Measurements from ENCODE around the gene SFXN1.

SFXN1 gene

DNA sequence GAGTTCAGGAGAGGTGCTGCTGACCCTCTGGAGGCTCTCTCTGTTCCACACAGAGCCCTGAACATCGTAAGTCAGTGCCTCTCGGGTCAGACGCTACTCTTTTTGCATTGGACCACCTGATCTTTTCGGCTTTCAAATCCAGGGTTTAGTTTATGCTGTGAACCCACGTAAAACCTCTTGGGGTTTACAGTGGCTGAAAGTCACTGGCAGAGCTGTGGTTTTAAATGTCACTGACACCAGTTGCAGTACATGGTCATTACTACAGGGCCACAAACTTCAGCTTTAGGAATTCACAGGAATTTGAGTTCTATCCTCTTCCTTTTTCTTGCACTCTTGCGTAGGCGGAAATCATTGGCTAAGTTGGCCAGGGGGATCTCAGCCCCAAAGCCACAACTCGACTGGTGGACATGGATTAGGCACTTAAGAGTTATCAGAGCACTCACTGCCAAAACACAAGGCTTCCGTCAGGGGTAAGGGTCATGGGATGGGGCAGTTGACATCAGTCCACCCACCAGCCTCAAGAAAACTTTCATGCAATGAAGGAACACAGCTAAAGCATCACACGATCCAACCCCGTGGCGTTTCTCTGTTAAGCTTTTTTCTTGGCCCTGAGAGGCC lies 76.9 kb downstream of the SFXN1 start:
- DNase-seq (ENCODE audit: low read depth in 2 of 2): no peak
- H3K4me3 ChIP-seq (replicated peaks in 1 of 2; ENCODE audit: low read depth in 2 of 2, low read length in 2 of 2): no peak overlapping the region
- TF ChIP-seq, protein P1, sequence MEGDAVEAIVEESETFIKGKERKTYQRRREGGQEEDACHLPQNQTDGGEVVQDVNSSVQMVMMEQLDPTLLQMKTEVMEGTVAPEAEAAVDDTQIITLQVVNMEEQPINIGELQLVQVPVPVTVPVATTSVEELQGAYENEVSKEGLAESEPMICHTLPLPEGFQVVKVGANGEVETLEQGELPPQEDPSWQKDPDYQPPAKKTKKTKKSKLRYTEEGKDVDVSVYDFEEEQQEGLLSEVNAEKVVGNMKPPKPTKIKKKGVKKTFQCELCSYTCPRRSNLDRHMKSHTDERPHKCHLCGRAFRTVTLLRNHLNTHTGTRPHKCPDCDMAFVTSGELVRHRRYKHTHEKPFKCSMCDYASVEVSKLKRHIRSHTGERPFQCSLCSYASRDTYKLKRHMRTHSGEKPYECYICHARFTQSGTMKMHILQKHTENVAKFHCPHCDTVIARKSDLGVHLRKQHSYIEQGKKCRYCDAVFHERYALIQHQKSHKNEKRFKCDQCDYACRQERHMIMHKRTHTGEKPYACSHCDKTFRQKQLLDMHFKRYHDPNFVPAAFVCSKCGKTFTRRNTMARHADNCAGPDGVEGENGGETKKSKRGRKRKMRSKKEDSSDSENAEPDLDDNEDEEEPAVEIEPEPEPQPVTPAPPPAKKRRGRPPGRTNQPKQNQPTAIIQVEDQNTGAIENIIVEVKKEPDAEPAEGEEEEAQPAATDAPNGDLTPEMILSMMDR (IDR thresholded peaks at IDR 0.05; ENCODE audit: low read depth, low read length): no peak

DNA sequence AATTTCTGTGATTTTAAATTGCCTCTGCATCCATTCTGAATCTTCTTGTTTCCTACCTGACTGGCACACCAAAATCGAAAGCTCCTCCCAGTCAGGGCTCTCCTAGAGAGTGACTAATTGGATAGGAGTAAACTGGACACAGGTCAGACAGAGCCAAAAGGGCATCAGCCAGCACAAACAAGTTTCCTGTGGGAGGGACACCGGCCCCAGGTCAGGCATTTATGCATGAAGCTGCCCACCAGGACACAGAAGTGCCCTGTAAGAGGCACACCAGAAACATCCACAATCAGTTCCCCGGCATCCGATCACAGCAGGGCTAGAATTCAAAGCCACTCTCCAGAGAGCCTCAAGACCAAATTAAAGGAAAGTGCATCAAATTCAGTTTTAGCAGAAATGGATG lies 78.4 kb downstream of the SFXN1 start:
- TF ChIP-seq, protein P1 (IDR thresholded peaks at IDR 0.05; ENCODE audit: low read depth, low read length): no peak
- no peak for DNase-seq (ENCODE audit: low read depth in 2 of 2)
- no peak overlapping the region for H3K4me3 ChIP-seq (replicated peaks in 1 of 2; ENCODE audit: low read depth in 2 of 2, low read length in 2 of 2)

DNA sequence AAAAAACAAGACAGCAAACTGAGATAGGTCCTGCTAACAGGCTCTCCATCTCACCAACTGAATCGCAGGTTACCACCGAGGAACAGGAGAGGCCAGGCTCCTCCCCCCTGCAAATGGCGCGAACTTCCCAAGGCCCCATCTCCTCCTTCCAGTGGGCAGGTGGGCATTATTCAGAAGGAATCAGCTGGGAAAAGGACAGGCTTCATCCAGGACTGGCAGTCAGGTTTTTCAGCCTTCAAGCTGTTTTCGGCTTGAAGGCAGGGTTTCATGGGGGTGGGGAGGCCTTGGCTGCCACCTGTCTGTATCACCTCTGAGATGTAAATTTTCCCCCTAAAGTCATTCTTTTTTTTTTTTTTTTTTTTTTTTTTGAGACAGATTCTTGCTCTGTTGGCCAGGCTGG lies 79.4 kb downstream of the SFXN1 start:
- DNase-seq (ENCODE audit: low read depth in 2 of 2): no peak
- TF ChIP-seq, protein P1 (IDR thresholded peaks at IDR 0.05; ENCODE audit: low read depth, low read length): no peak
- H3K4me3 ChIP-seq (replicated peaks in 1 of 2; ENCODE audit: low read depth in 2 of 2, low read length in 2 of 2): no peak overlapping the region

DNA sequence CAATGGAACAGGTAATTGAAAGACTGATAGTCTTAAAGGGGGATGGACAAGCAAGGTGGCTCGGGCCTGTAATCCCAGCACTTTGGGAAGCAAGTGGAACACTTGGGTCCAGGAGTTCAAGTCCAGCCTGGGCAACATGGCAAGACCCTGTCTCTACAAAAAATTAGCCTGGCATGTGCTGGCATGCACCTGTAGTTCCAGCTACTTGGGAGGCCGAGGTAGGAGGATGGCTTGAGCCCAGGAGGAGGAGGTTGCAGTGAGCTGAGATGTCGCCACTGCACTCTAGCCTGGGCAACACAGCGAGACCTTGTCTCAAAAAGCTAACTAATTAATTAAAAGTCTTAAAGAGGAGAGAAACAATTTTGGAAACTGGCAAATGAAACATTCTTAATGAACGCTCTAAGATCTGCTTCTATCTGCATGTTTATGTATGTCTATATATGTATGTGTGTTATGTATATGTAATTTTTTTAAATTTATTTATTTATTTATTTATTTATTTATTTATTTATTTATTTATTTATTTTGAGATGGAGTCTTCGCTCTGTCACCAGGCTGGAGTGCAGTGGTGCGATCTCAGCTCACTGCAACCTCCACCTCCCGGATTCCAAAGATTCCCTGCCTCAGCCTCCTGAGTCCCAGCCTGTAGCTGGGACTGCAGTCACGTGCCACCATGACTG lies 80.6 kb downstream of the SFXN1 start:
- H3K4me3 ChIP-seq (replicated peaks in 1 of 2; ENCODE audit: low read depth in 2 of 2, low read length in 2 of 2): no peak overlapping the region
- TF ChIP-seq, protein P1 (IDR thresholded peaks at IDR 0.05; ENCODE audit: low read depth, low read length): no peak
- no peak for DNase-seq (ENCODE audit: low read depth in 2 of 2)

DNA sequence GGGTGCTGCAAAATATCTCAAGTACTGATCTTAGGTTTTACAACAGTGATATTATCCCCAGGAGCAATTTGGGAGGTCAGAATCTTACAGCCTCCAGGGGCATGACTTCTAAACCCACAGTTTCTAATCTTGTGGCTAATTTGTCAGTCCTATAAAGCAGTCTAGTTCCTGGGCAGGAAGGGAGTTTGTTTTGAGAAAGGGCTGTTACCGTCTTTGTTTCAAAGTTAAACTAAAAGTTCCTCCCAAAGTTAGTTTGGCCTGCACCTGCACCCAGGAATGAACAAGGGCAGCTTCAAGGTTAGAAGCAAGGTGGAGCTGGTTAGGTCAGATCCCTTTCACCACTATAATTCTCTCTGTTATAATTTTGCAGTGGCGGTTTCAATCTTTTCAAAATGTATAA lies 81.7 kb downstream of the SFXN1 start:
- TF ChIP-seq, protein P1 (IDR thresholded peaks at IDR 0.05; ENCODE audit: low read depth, low read length): no peak
- no peak overlapping the region for H3K4me3 ChIP-seq (replicated peaks in 1 of 2; ENCODE audit: low read depth in 2 of 2, low read length in 2 of 2)
- no peak for DNase-seq (ENCODE audit: low read depth in 2 of 2)

DNA sequence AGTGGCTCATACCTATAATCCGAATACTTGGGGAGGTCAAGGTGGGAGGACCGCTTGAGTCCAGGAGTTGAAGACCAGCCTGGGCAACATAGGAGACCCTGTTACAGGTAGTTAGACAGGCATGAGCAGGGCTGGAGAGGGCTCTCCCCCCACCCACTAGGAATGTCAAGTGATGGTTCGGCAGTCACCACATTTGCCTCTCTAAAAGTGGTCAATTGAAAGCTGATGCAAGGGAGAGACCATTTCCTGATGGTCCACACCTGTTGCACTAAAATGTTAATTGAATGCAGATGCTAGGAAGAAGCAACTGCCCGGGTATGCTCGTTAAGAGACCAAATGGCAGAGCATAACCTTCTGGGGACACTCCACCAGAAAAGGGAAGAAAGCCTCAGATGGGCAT lies 82.7 kb downstream of the SFXN1 start:
- no peak for DNase-seq (ENCODE audit: low read depth in 2 of 2)
- H3K4me3 ChIP-seq (replicated peaks in 1 of 2; ENCODE audit: low read depth in 2 of 2, low read length in 2 of 2): no peak overlapping the region
- TF ChIP-seq, protein P1 (IDR thresholded peaks at IDR 0.05; ENCODE audit: low read depth, low read length): no peak
